Measurements from ENCODE around the gene NALCN. TPM values are rescaled to one million over a fixed set of nuclear protein-coding genes. Genes with fewer than 3 reads are reported as not detected.

The NALCN gene
- total RNA-seq, 1 experiment from 2014 or later: 8.5 TPM

GRCh38 chr13:101204270-101205020, 211.9 kb downstream of the NALCN start:
- no peak for DNase-seq (ENCODE audit: unreplicated experiment)
- ChIA-PET POLR2A (no interaction called here), CTCF (interaction anchor here (0.5 to 1.2 kb wide), 2 partner anchors 52 to 60 kb away, joined by 3 to 4 read pairs; no protein-coding TSS in a partner anchor)
- Mint-ChIP-seq H3K36me3 (ENCODE audit: insufficient read depth, unreplicated experiment) (no peaks in the 10 kb centered on the region), H3K4me1 (ENCODE audit: insufficient read depth, unreplicated experiment) (peaks cover 6% of the 10 kb centered on the region), H3K27me3 (ENCODE audit: insufficient read depth, unreplicated experiment) (no peaks in the 10 kb centered on the region), H3K27ac (ENCODE audit: low read depth, unreplicated experiment) (no peak overlapping the region), H3K4me3 (ENCODE audit: unreplicated experiment) (no peak overlapping the region), H3K9me3 (ENCODE audit: unreplicated experiment) (no peaks in the 10 kb centered on the region)
- no peak for TF ChIP-seq CTCF (IDR thresholded peaks at IDR 0.05; ENCODE audit: unreplicated experiment)
- no TSS peak for BruUV-seq (replicated peaks)
- intact Hi-C loops (cut with micrococcal nuclease): loop anchor here (10.0 kb wide), 1 partner anchor 250 kb away; the partner anchor contains the start of gene ITGBL1

- no peaks in the 10 kb centered on the region for H3K4me1 Mint-ChIP-seq (ENCODE audit: insufficient read depth, unreplicated experiment)
- H3K9me3 Mint-ChIP-seq (ENCODE audit: unreplicated experiment): no peaks in the 10 kb centered on the region
- no TSS peak for BruUV-seq (replicated peaks)
- DNase-seq (ENCODE audit: unreplicated experiment): no peak
- H3K4me3 Mint-ChIP-seq (ENCODE audit: unreplicated experiment): no peak overlapping the region
- ChIA-PET POLR2A (no interaction called here), CTCF (interaction anchor here (0.6 to 1.5 kb wide), 5 partner anchors 15 to 1167 kb away, joined by 3 read pairs; no protein-coding TSS in a partner anchor)
- intact Hi-C loops (cut with micrococcal nuclease): loop anchor here (10.0 kb wide), 1 partner anchor 252 kb away; the partner anchor contains the start of gene ITGBL1
- TF ChIP-seq CTCF (IDR thresholded peaks at IDR 0.05; ENCODE audit: unreplicated experiment): no peak
- no peaks in the 10 kb centered on the region for H3K36me3 Mint-ChIP-seq (ENCODE audit: insufficient read depth, unreplicated experiment)
- no peaks in the 10 kb centered on the region for H3K27me3 Mint-ChIP-seq (ENCODE audit: insufficient read depth, unreplicated experiment)
- H3K27ac Mint-ChIP-seq (ENCODE audit: low read depth, unreplicated experiment): no peak overlapping the region
These were observed 213.7 kb downstream of the NALCN start for GRCh38 chr13:101202590-101202989.

- no TSS peak for BruUV-seq (replicated peaks)
- CTCF ChIA-PET: no interaction called here
- Mint-ChIP-seq H3K4me3 (ENCODE audit: unreplicated experiment) (no peak overlapping the region), H3K36me3 (ENCODE audit: insufficient read depth, unreplicated experiment) (no peaks in the 10 kb centered on the region), H3K27me3 (ENCODE audit: insufficient read depth, unreplicated experiment) (no peaks in the 10 kb centered on the region), H3K27ac (ENCODE audit: low read depth, unreplicated experiment) (no peak overlapping the region), H3K9me3 (ENCODE audit: unreplicated experiment) (no peaks in the 10 kb centered on the region), H3K4me1 (ENCODE audit: insufficient read depth, unreplicated experiment) (no peaks in the 10 kb centered on the region)
- intact Hi-C loops (cut with micrococcal nuclease): no loop called here
- POLR2A ChIA-PET: no interaction called here
- TF ChIP-seq CTCF (IDR thresholded peaks at IDR 0.05; ENCODE audit: unreplicated experiment): no peak
- DNase-seq (ENCODE audit: unreplicated experiment): no peak
These were observed 225.3 kb downstream of the NALCN start for GRCh38 chr13:101190976-101191375.

GRCh38 chr13:101190337-101190736, 226.0 kb downstream of the NALCN start:
- no peak for TF ChIP-seq CTCF (IDR thresholded peaks at IDR 0.05; ENCODE audit: unreplicated experiment)
- intact Hi-C loops (cut with micrococcal nuclease): no loop called here
- Mint-ChIP-seq H3K4me1 (ENCODE audit: insufficient read depth, unreplicated experiment) (no peaks in the 10 kb centered on the region), H3K36me3 (ENCODE audit: insufficient read depth, unreplicated experiment) (no peaks in the 10 kb centered on the region), H3K4me3 (ENCODE audit: unreplicated experiment) (no peak overlapping the region), H3K27ac (ENCODE audit: low read depth, unreplicated experiment) (no peak overlapping the region), H3K27me3 (ENCODE audit: insufficient read depth, unreplicated experiment) (no peaks in the 10 kb centered on the region), H3K9me3 (ENCODE audit: unreplicated experiment) (no peaks in the 10 kb centered on the region)
- ChIA-PET CTCF (no interaction called here), POLR2A (interaction anchor here (0.6 to 0.9 kb wide), 2 partner anchors 341 to 780 kb away, joined by 3 read pairs; no protein-coding TSS in a partner anchor)
- DNase-seq (ENCODE audit: unreplicated experiment): no peak
- BruUV-seq (replicated peaks): no TSS peak
